Measurements from ENCODE around the gene SHISA3. TPM values are rescaled to one million over a fixed set of nuclear protein-coding genes. Genes with fewer than 3 reads are reported as not detected.

SHISA3 gene
- total RNA-seq, 1 donor from 2014 or later = 0.17 TPM

- intact Hi-C loops (cut with micrococcal nuclease) = no loop called here
These were observed 6.0 kb upstream of the SHISA3 start for GRCh38 chr4:42391355-42391664.

- intact Hi-C loops (cut with micrococcal nuclease) = no loop called here
These were observed 5.3 kb upstream of the SHISA3 start for GRCh38 chr4:42391981-42392380.

- intact Hi-C loops (cut with micrococcal nuclease) = no loop called here
These were observed 4.9 kb upstream of the SHISA3 start for GRCh38 chr4:42392436-42392835.

- intact Hi-C loops (cut with micrococcal nuclease) = loop anchor here (5.0 kb wide), 3 partner anchors 243 to 648 kb away; partner anchors contain the start of genes BEND4 and PHOX2B
These were observed 1.7 kb upstream of the SHISA3 start for GRCh38 chr4:42395595-42395994.

GRCh38 chr4:42396361-42396751, 932 bp upstream of the SHISA3 start:
- intact Hi-C loops (cut with micrococcal nuclease) = loop anchor here (5.0 kb wide), 3 partner anchors 244 to 649 kb away; partner anchors contain the start of genes BEND4 and PHOX2B

- intact Hi-C loops (cut with micrococcal nuclease) = loop anchor here (5.0 kb wide), 3 partner anchors 245 to 650 kb away; partner anchors contain the start of genes BEND4 and PHOX2B
These were observed 415 bp downstream of the SHISA3 start for GRCh38 chr4:42397635-42398170.

- intact Hi-C loops (cut with micrococcal nuclease) = loop anchor here (5.0 kb wide), 3 partner anchors 246 to 651 kb away; partner anchors contain the start of genes BEND4 and PHOX2B
These were observed 1.0 kb downstream of the SHISA3 start for GRCh38 chr4:42398171-42398870.

- intact Hi-C loops (cut with micrococcal nuclease) = loop anchor here (5.0 kb wide), 3 partner anchors 247 to 652 kb away; partner anchors contain the start of genes BEND4 and PHOX2B
These were observed 1.6 kb downstream of the SHISA3 start for GRCh38 chr4:42398871-42399331.

- intact Hi-C loops (cut with micrococcal nuclease) = loop anchor here (5.0 kb wide), 3 partner anchors 247 to 652 kb away; partner anchors contain the start of genes BEND4 and PHOX2B
These were observed 2.1 kb downstream of the SHISA3 start for GRCh38 chr4:42399393-42399792.

- intact Hi-C loops (cut with micrococcal nuclease) = no loop called here
These were observed 3.9 kb downstream of the SHISA3 start for GRCh38 chr4:42401171-42401570.

GRCh38 chr4:42404001-42404400, 6.7 kb downstream of the SHISA3 start:
- intact Hi-C loops (cut with micrococcal nuclease) = no loop called here

GRCh38 chr4:42410446-42410845, 13.2 kb downstream of the SHISA3 start:
- intact Hi-C loops (cut with micrococcal nuclease) = no loop called here

- intact Hi-C loops (cut with micrococcal nuclease) = no loop called here
These were observed 14.5 kb downstream of the SHISA3 start for GRCh38 chr4:42411803-42412202.

GRCh38 chr4:42412251-42412650, 15.0 kb downstream of the SHISA3 start:
- intact Hi-C loops (cut with micrococcal nuclease) = no loop called here

GRCh38 chr4:42415281-42415680, 18.0 kb downstream of the SHISA3 start:
- intact Hi-C loops (cut with micrococcal nuclease) = no loop called here

- intact Hi-C loops (cut with micrococcal nuclease) = no loop called here
These were observed 18.7 kb downstream of the SHISA3 start for GRCh38 chr4:42416017-42416416.

GRCh38 chr4:42417550-42417949, 20.3 kb downstream of the SHISA3 start:
- intact Hi-C loops (cut with micrococcal nuclease) = no loop called here

GRCh38 chr4:42420140-42420539, 22.9 kb downstream of the SHISA3 start:
- intact Hi-C loops (cut with micrococcal nuclease) = no loop called here

GRCh38 chr4:42425146-42426065, 28.1 kb downstream of the SHISA3 start:
- intact Hi-C loops (cut with micrococcal nuclease) = no loop called here

- intact Hi-C loops (cut with micrococcal nuclease) = no loop called here
These were observed 30.7 kb downstream of the SHISA3 start for GRCh38 chr4:42428036-42428435.

- intact Hi-C loops (cut with micrococcal nuclease) = no loop called here
These were observed 39.8 kb downstream of the SHISA3 start for GRCh38 chr4:42436928-42437565.

All from T-helper 1 cell treated with Interleukin-12 subunit alpha and Interleukin-12 subunit beta and Interleukin-4 antibody, amounts not matched to agents 30 ng/mL and 1 ng/mL, for 36 hours (primary cell).